ENCODE data around the gene TMEM132D.

GRCh38 chr12:129127211-129127610 is 776.6 kb downstream of the TMEM132D start:
- TF ChIP-seq, protein P1, sequence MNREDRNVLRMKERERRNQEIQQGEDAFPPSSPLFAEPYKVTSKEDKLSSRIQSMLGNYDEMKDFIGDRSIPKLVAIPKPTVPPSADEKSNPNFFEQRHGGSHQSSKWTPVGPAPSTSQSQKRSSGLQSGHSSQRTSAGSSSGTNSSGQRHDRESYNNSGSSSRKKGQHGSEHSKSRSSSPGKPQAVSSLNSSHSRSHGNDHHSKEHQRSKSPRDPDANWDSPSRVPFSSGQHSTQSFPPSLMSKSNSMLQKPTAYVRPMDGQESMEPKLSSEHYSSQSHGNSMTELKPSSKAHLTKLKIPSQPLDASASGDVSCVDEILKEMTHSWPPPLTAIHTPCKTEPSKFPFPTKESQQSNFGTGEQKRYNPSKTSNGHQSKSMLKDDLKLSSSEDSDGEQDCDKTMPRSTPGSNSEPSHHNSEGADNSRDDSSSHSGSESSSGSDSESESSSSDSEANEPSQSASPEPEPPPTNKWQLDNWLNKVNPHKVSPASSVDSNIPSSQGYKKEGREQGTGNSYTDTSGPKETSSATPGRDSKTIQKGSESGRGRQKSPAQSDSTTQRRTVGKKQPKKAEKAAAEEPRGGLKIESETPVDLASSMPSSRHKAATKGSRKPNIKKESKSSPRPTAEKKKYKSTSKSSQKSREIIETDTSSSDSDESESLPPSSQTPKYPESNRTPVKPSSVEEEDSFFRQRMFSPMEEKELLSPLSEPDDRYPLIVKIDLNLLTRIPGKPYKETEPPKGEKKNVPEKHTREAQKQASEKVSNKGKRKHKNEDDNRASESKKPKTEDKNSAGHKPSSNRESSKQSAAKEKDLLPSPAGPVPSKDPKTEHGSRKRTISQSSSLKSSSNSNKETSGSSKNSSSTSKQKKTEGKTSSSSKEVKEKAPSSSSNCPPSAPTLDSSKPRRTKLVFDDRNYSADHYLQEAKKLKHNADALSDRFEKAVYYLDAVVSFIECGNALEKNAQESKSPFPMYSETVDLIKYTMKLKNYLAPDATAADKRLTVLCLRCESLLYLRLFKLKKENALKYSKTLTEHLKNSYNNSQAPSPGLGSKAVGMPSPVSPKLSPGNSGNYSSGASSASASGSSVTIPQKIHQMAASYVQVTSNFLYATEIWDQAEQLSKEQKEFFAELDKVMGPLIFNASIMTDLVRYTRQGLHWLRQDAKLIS (CRISPR knock-in tag; IDR thresholded peaks at IDR 0.05; ENCODE audit: borderline replicate concordance): no peak
- TF ChIP-seq MAX (CRISPR knock-in tag; IDR thresholded peaks at IDR 0.05): no peak
- TF ChIP-seq, protein P2, sequence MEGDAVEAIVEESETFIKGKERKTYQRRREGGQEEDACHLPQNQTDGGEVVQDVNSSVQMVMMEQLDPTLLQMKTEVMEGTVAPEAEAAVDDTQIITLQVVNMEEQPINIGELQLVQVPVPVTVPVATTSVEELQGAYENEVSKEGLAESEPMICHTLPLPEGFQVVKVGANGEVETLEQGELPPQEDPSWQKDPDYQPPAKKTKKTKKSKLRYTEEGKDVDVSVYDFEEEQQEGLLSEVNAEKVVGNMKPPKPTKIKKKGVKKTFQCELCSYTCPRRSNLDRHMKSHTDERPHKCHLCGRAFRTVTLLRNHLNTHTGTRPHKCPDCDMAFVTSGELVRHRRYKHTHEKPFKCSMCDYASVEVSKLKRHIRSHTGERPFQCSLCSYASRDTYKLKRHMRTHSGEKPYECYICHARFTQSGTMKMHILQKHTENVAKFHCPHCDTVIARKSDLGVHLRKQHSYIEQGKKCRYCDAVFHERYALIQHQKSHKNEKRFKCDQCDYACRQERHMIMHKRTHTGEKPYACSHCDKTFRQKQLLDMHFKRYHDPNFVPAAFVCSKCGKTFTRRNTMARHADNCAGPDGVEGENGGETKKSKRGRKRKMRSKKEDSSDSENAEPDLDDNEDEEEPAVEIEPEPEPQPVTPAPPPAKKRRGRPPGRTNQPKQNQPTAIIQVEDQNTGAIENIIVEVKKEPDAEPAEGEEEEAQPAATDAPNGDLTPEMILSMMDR (IDR thresholded peaks at IDR 0.05): no peak
- TF ChIP-seq NR1H2 (CRISPR knock-in tag; IDR thresholded peaks at IDR 0.05): no peak
- no peak for TF ChIP-seq SP1 (CRISPR knock-in tag; conservative IDR thresholded peaks at IDR 0.05)
- TF ChIP-seq, protein P3, sequence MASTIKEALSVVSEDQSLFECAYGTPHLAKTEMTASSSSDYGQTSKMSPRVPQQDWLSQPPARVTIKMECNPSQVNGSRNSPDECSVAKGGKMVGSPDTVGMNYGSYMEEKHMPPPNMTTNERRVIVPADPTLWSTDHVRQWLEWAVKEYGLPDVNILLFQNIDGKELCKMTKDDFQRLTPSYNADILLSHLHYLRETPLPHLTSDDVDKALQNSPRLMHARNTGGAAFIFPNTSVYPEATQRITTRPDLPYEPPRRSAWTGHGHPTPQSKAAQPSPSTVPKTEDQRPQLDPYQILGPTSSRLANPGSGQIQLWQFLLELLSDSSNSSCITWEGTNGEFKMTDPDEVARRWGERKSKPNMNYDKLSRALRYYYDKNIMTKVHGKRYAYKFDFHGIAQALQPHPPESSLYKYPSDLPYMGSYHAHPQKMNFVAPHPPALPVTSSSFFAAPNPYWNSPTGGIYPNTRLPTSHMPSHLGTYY (CRISPR knock-in tag; IDR thresholded peaks at IDR 0.05): no peak
- no peak for TF ChIP-seq ATF2 (CRISPR knock-in tag; IDR thresholded peaks at IDR 0.05; ENCODE audit: borderline replicate concordance, low read depth)
- TF ChIP-seq SMAD3 (CRISPR knock-in tag; IDR thresholded peaks at IDR 0.05; ENCODE audit: borderline replicate concordance): no peak
- TF ChIP-seq MXD4 (CRISPR knock-in tag; IDR thresholded peaks at IDR 0.05; ENCODE audit: borderline replicate concordance): no peak
- TF ChIP-seq FOXP1 (CRISPR knock-in tag; IDR thresholded peaks at IDR 0.05; ENCODE audit: borderline replicate concordance): no peak
- no peak for TF ChIP-seq SMAD4 (CRISPR knock-in tag; IDR thresholded peaks at IDR 0.05)

All from WTC11 (cell line).